Loucy (cell line): Measurements from ENCODE around the gene GCK.

Experiments
- H2AFZ ChIP-seq: fragments of 200-600 bp; sonication (generic); 2 replicates; pipeline ENCODE4 v1.6.0; 2016; ENCODE audit warnings: antibody characterized with exemption, mild to moderate bottlenecking, low read length, moderate library complexity
- H3F3A ChIP-seq: fragments of 200-600 bp; 2 replicates; pipeline ENCODE4 v1.6.0; 2016; ENCODE audit warnings: antibody characterized with exemption, low read depth, mild to moderate bottlenecking
- H3K27me3 ChIP-seq: fragments of 200-600 bp; sonication (generic); 2 replicates; pipeline ENCODE4 v1.6.1; 2014; ENCODE audit warnings: low read length, mild to moderate bottlenecking; ENCODE audit not compliant: insufficient read depth, poor library complexity, severe bottlenecking
- H3K36me3 ChIP-seq: fragments of 200-600 bp; sonication (generic); 2 replicates; pipeline ENCODE4 v1.6.1; 2016; ENCODE audit warnings: low read length; ENCODE audit not compliant: insufficient read depth
- H3K4me1 ChIP-seq: fragments of 200-600 bp; sonication (generic); 2 replicates; pipeline ENCODE4 v1.5.1; 2014; ENCODE audit warnings: low read length, mild to moderate bottlenecking; ENCODE audit not compliant: insufficient read depth, poor library complexity, severe bottlenecking
- H3K4me2 ChIP-seq: fragments of 200-600 bp; sonication (generic); 2 replicates; pipeline ENCODE4 v1.6.0; 2014; ENCODE audit warnings: antibody characterized with exemption, low read length, low read depth, mild to moderate bottlenecking; ENCODE audit not compliant: poor library complexity, severe bottlenecking
- H3K4me3 ChIP-seq: fragments of 200-600 bp; sonication (generic); 2 replicates; pipeline ENCODE4 v1.5.1; 2014; ENCODE audit warnings: low read length, mild to moderate bottlenecking, mixed read lengths; ENCODE audit not compliant: poor library complexity, severe bottlenecking
- H3K79me2 ChIP-seq: fragments of 200-600 bp; sonication (generic); 2 replicates; pipeline ENCODE4 v1.6.1; 2014; ENCODE audit warnings: low read length; ENCODE audit not compliant: insufficient read depth
- H3K9ac ChIP-seq: fragments of 200-600 bp; sonication (generic); 2 replicates; pipeline ENCODE4 v1.6.0; 2014; ENCODE audit warnings: mild to moderate bottlenecking, low read depth, low read length, moderate library complexity; ENCODE audit not compliant: poor library complexity, severe bottlenecking
- H3K9me2 ChIP-seq: fragments of 200-600 bp; sonication (generic); replicated peaks from 2 replicates; pipeline ENCODE4 v1.6.1; 2016; ENCODE audit warnings: low read depth, low read length, mixed read lengths
- H3K9me3 ChIP-seq: fragments of 200-600 bp; sonication (generic); 2 replicates; pipeline ENCODE4 v1.6.1; 2014; ENCODE audit warnings: mild to moderate bottlenecking, antibody characterized with exemption, low read length, low read depth; ENCODE audit not compliant: insufficient read depth
- H4K20me1 ChIP-seq: fragments of 200-600 bp; sonication (generic); 2 replicates; pipeline ENCODE4 v1.6.0; 2014; ENCODE audit warnings: antibody characterized with exemption, low read length, mild to moderate bottlenecking; ENCODE audit not compliant: insufficient read depth, poor library complexity, severe bottlenecking
- CTCF ChIP-seq: fragments of 200-600 bp; sonication (generic); conservative IDR thresholded peaks from 2 replicates; pipeline ENCODE4 v1.5.1; 2014; ENCODE audit warnings: mild to moderate bottlenecking, antibody characterized with exemption, low read length
- EZH2phosphoT487 ChIP-seq: fragments of 200-600 bp; IDR thresholded peaks from 2 replicates; pipeline ENCODE4 v1.6.1; 2018; ENCODE audit warnings: antibody characterized with exemption, mild to moderate bottlenecking, moderate library complexity, borderline replicate concordance

GCK gene

GRCh38 chr7:44094365-44094764, 94.9 kb downstream of the GCK start:
- Histone ChIP-seq H3K4me1 (peaks cover 56% of the 10 kb centered on the region), H3K4me3 (no peak overlapping the region), H4K20me1 (no peaks in the 10 kb centered on the region), H3F3A (peaks cover 9% of the 10 kb centered on the region), H3K9me2 (no peaks in the 10 kb centered on the region), H2AFZ (no peak overlapping the region), H3K79me2 (no peaks in the 10 kb centered on the region), H3K36me3 (no peaks in the 10 kb centered on the region), H3K4me2 (no peak overlapping the region), H3K27me3 (no peaks in the 10 kb centered on the region), H3K9me3 (no peaks in the 10 kb centered on the region), H3K9ac (no peak overlapping the region)
- no peak for TF ChIP-seq EZH2phosphoT487
- no peak for TF ChIP-seq CTCF
